ENCODE data around the gene TTLL11. TPM values are rescaled to one million over a fixed set of nuclear protein-coding genes. Genes with fewer than 3 reads are reported as not detected.

The TTLL11 gene
- total RNA-seq, 4 donors from 2014 or later = 7.4 to 14.7 (median 11.0) TPM

DNA sequence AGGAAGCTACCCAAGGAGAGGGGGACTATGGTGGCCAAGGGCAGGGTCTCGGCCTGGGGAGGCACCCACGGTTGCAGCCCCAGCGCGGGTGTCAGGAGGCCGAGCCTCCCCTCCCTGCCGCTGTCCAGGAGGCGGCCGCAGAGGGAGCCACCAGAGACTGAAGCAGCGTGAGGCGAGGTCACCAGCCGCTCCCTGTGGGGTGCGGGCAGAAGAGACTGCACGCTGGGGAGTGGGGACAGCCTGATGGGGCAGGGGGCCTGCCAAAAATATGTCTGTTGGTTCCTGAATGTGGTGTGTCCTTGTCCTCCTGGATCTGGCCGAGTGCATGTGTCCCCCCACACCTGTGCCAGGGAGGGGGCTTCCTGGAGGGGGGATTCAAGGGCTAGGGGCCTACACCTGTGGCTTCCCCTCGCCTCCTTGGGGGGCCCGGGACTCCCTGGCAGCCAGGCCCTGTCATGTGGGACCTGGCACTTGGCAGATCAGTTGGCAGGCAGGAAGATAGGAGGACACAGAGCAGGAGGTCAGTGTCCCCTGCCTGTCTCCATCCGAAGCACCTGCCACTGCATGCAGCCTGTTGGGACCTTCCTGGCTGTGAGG lies 310.5 kb downstream of the TTLL11 start:
- H3K27ac ChIP-seq = peak overlapping the region in 1 of 2 donors; percentile 15
- TF ChIP-seq, protein P1, sequence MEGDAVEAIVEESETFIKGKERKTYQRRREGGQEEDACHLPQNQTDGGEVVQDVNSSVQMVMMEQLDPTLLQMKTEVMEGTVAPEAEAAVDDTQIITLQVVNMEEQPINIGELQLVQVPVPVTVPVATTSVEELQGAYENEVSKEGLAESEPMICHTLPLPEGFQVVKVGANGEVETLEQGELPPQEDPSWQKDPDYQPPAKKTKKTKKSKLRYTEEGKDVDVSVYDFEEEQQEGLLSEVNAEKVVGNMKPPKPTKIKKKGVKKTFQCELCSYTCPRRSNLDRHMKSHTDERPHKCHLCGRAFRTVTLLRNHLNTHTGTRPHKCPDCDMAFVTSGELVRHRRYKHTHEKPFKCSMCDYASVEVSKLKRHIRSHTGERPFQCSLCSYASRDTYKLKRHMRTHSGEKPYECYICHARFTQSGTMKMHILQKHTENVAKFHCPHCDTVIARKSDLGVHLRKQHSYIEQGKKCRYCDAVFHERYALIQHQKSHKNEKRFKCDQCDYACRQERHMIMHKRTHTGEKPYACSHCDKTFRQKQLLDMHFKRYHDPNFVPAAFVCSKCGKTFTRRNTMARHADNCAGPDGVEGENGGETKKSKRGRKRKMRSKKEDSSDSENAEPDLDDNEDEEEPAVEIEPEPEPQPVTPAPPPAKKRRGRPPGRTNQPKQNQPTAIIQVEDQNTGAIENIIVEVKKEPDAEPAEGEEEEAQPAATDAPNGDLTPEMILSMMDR (IDR thresholded peaks at IDR 0.05) = no peak
- no peak for TF ChIP-seq POLR2A (IDR thresholded peaks at IDR 0.05)
- intact Hi-C loops (cut with DNase I; ENCODE audit: low total_unique reads) = no loop called here
- H3K36me3 ChIP-seq = no peaks in the 10 kb centered on the region
- no peak overlapping the region for H3K4me3 ChIP-seq
- no peak for DNase-seq
- no peaks in the 10 kb centered on the region for H3K27me3 ChIP-seq
- H3K9me3 ChIP-seq = no peaks in the 10 kb centered on the region
- peaks cover 0 to 4% of the 10 kb centered on the region in 2 donors for H3K4me1 ChIP-seq

DNA sequence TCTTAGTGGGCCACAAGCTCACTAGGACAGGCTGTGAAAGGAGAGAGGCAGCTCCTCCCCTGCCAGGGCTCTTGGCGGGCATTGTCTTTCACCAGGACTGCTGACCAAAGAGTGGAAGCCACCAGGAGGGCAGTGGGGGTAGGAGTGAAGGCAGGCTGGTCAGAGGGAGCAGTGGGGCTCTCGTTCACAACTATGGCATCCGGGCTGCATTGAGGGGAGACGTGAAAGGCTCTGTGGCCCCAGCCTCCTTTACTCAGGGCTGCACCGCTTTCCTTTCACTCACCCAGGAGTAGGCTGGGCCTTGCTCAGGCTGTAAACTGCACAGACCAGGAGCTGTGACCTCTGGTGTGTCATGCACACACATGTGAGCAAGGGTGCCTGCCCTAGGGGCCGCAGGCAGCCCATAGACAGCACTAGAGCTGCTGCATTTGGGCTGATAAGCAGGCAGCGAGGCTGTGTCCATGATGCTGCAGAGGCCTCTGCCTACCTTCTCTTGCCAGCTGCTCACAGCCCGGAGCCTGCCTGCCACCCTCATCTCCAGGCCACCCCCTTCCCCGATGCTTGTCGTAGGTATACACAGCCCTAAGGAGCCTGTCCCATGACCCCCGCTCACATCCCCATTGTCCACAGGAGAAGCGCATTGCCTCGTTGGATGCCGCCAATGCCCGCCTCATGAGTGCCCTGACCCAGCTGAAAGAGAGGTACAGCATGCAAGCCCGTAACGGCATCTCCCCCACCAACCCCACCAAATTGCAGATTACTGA lies 311.2 kb downstream of the TTLL11 start:
- no peak for DNase-seq
- Histone ChIP-seq H3K4me1 (peaks cover 0 to 4% of the 10 kb centered on the region in 2 donors), H3K4me3 (no peak overlapping the region), H3K27me3 (no peaks in the 10 kb centered on the region), H3K9me3 (no peaks in the 10 kb centered on the region), H3K36me3 (no peaks in the 10 kb centered on the region), H3K27ac (peak overlapping the region; percentile 30 to 67)
- intact Hi-C loops (cut with DNase I; ENCODE audit: low total_unique reads) = no loop called here
- TF ChIP-seq, protein P1 (IDR thresholded peaks at IDR 0.05) = no peak
- TF ChIP-seq POLR2A (IDR thresholded peaks at IDR 0.05) = no peak

DNA sequence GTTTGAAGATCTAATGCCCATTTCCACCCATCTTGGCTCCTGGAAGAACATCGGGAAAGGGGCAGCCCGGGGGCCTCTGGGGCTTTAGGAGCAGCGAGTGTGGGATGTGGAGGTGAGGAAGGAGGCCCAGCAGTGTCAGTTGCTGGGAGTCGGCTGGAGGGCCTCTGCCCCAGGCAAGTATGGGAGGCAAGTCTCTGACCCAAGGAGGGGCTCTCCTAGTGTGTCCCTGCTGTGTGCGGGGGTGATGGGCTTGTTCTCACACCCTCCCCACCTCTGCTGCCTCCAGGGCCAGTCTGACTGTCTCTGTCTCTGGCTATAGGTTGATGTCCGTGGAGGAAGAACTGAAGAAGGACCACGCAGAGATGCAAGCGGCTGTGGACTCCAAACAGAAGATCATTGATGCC lies 312.0 kb downstream of the TTLL11 start:
- H3K4me1 ChIP-seq = peaks cover 0 to 4% of the 10 kb centered on the region in 2 donors
- H3K9me3 ChIP-seq = no peaks in the 10 kb centered on the region
- peak overlapping the region; percentile 30 to 67 for H3K27ac ChIP-seq
- TF ChIP-seq POLR2A (IDR thresholded peaks at IDR 0.05) = no peak
- TF ChIP-seq, protein P1 (IDR thresholded peaks at IDR 0.05) = no peak
- no peaks in the 10 kb centered on the region for H3K36me3 ChIP-seq
- no peak overlapping the region for H3K4me3 ChIP-seq
- intact Hi-C loops (cut with DNase I; ENCODE audit: low total_unique reads) = no loop called here
- H3K27me3 ChIP-seq = no peaks in the 10 kb centered on the region
- DNase-seq = no peak

- Histone ChIP-seq H3K27ac (peak overlapping the region; percentile 67 to 84), H3K4me1 (peaks cover 0 to 4% of the 10 kb centered on the region in 2 donors), H3K9me3 (no peaks in the 10 kb centered on the region), H3K4me3 (no peak overlapping the region), H3K27me3 (no peaks in the 10 kb centered on the region), H3K36me3 (no peaks in the 10 kb centered on the region)
- intact Hi-C loops (cut with DNase I; ENCODE audit: low total_unique reads) = no loop called here
- TF ChIP-seq POLR2A (IDR thresholded peaks at IDR 0.05) = no peak
- TF ChIP-seq, protein P1 (IDR thresholded peaks at IDR 0.05) = no peak
- peak; percentile 13 to 23 for DNase-seq
Measured at GRCh38 chr9:121780177-121781040, 312.7 kb downstream of the TTLL11 start.

Measured in uterus (tissue), 4 donors.